ENCODE measurements around the gene PRR27. TPM values are rescaled to one million over a fixed set of nuclear protein-coding genes. Genes with fewer than 3 reads are reported as not detected.

The PRR27 gene
- total and polyA plus RNA-seq, 9 of the 15 experiments (the other 6 are each of a cell fraction or from before 2014, with no cell fraction given) = not detected

GRCh38 chr4:70153937-70154336 is at the start of gene PRR27 (continued):
- no peak for TF ChIP-seq PML (IDR thresholded peaks at IDR 0.05; ENCODE audit: low read length)
- TF ChIP-seq PPARD (CRISPR knock-in tag; IDR thresholded peaks at IDR 0.05) = no peak
- TF ChIP-seq ZKSCAN3 (CRISPR knock-in tag; IDR thresholded peaks at IDR 0.05) = no peak

- no peaks in the 10 kb centered on the region for H4K20me1 ChIP-seq (replicated peaks; ENCODE audit: control insufficient read depth, insufficient read depth, low read length)
- no peaks in the 10 kb centered on the region; the same call in 1 of the 2 replicates for H3K9me3 ChIP-seq (replicated peaks; ENCODE audit: control insufficient read depth, insufficient read depth, low read depth, low read length)
- intact Hi-C loops (cut with micrococcal nuclease) = no loop called here
- ATAC-seq (no peak), FAIRE-seq (no peak), DNase-seq (ENCODE audit: extremely low read depth in 1 of 4, low spot score in 3 of 4) (no peak)
- H3K4me3 ChIP-seq = no peak overlapping the region
- no peak overlapping the region for H3K4me2 ChIP-seq (ENCODE audit: insufficient read depth, low read length)
- in situ Hi-C loops (cut with MboI) = no loop called here
- no peaks in the 10 kb centered on the region for H3K79me2 ChIP-seq (ENCODE audit: control insufficient read depth, insufficient read depth, low read length)
- H3K4me1 ChIP-seq (replicated peaks in 1 of 2; ENCODE audit: control insufficient read depth in 2 of 2, insufficient read depth in 2 of 2, low read length in 2 of 2) = no peaks in the 10 kb centered on the region
- H3K9me1 ChIP-seq (ENCODE audit: control insufficient read depth, insufficient read depth, low read length) = no peaks in the 10 kb centered on the region
- H3K9ac ChIP-seq (ENCODE audit: insufficient read depth in 1 of 2, low read depth in 2 of 2, low read length in 2 of 2) = no peak overlapping the region
- ChIA-PET POLR2A (no interaction called here), CTCF (ENCODE audit: low intra/inter-chr PET ratio) (no interaction called here)
- H2AFZ ChIP-seq (ENCODE audit: low read depth, low read length) = no peak overlapping the region
- no TSS peak for BruUV-seq (replicated peaks)
- no peak overlapping the region for H3K27ac ChIP-seq (ENCODE audit: extremely low read depth, low read depth, low read length)
- no peak for TF ChIP-seq NR2F6 (CRISPR knock-in tag; IDR thresholded peaks at IDR 0.05)
- no peak for TF ChIP-seq DIDO1 (tag; IDR thresholded peaks at IDR 0.05; ENCODE audit: low read depth)
- TF ChIP-seq ARID2 (IDR thresholded peaks at IDR 0.05) = no peak
- TF ChIP-seq RNF219 (CRISPR knock-in tag; IDR thresholded peaks at IDR 0.05) = no peak
- no peak for TF ChIP-seq POLR2AphosphoS2 (IDR thresholded peaks at IDR 0.05; ENCODE audit: low read length)
- TF ChIP-seq THAP7 (CRISPR knock-in tag; IDR thresholded peaks at IDR 0.05) = no peak
- TF ChIP-seq TEAD4 (IDR thresholded peaks at IDR 0.05; ENCODE audit: low read length) = no peak
- TF ChIP-seq TEAD4 (CRISPR knock-in tag; IDR thresholded peaks at IDR 0.05; ENCODE audit: borderline replicate concordance) = no peak
- no peak for TF ChIP-seq UBTF (IDR thresholded peaks at IDR 0.05; ENCODE audit: borderline replicate concordance in 1 of 2, low read depth in 2 of 2, low read length in 2 of 2)
- no peak for TF ChIP-seq TEAD1 (CRISPR knock-in tag; IDR thresholded peaks at IDR 0.05)
- no peak for TF ChIP-seq KAT7 (CRISPR knock-in tag; IDR thresholded peaks at IDR 0.05; ENCODE audit: borderline replicate concordance)
- no peak for TF ChIP-seq ZNF431 (CRISPR knock-in tag; IDR thresholded peaks at IDR 0.05)
- TF ChIP-seq RBM15 (IDR thresholded peaks at IDR 0.05; ENCODE audit: insufficient read depth, low read length) = no peak
- TF ChIP-seq NUFIP1 (IDR thresholded peaks at IDR 0.05; ENCODE audit: partially characterized antibody) = no peak
- no peak for TF ChIP-seq ZFP36 (IDR thresholded peaks at IDR 0.05; ENCODE audit: low read depth, low read length, partially characterized antibody)
- TF ChIP-seq ZNF644 (tag; IDR thresholded peaks at IDR 0.05; ENCODE audit: low read depth) = no peak
- TF ChIP-seq ZNF780A (CRISPR knock-in tag; IDR thresholded peaks at IDR 0.05) = no peak
- H3K36me3 ChIP-seq (ENCODE audit: control insufficient read depth, insufficient read depth, low read length) = no peaks in the 10 kb centered on the region
- no peaks in the 10 kb centered on the region for H3K27me3 ChIP-seq (ENCODE audit: control insufficient read depth in 2 of 2, insufficient read depth in 2 of 2, low read length in 2 of 2)
These were observed 43.1 kb upstream of the PRR27 start for GRCh38 chr4:70110917-70111316.
